OCI-LY1 (cell line): Measurements from ENCODE around the gene FBXO7.

Source experiments
- CTCF ChIP-seq: fragments of 200-600 bp; sonication (generic), shearing (Covaris generic); IDR thresholded peaks from 2 replicates; pipeline ENCODE4 v1.5.1; 2017; ENCODE audit warnings: mild to moderate bottlenecking, antibody characterized with exemption, low read length, moderate library complexity, mixed read lengths
- EZH2 ChIP-seq: fragments of 200-600 bp; sonication (generic), shearing (Covaris generic); IDR thresholded peaks from 2 replicates; pipeline ENCODE4 v1.8.0; 2017; ENCODE audit warnings: borderline replicate concordance, mixed run types, mild to moderate bottlenecking, antibody characterized with exemption, low read length, moderate library complexity, mixed read lengths

- no peak for TF ChIP-seq CTCF
- TF ChIP-seq EZH2, result no peak
Measured at GRCh38 chr22:32511274-32511673, 36.7 kb downstream of the FBXO7 start.
